COLO829 (cell line): Measurements from ENCODE around the gene UHRF1.
"Not testable (repeated sequence)": the region's sequence is repeated elsewhere in the genome, so short reads cannot be mapped to it uniquely, and the experiment has no call there.

Experiments
- DNase-seq: peaks from one replicate; pipeline ENCODE4 v3.0.0; 2012; ENCODE audit warnings: low spot score

The UHRF1 gene

GRCh38 chr19:4937060-4937459 is 27.8 kb downstream of the UHRF1 start:
- DNase-seq, result no peak

- not testable (repeated sequence) for DNase-seq
Observed at GRCh38 chr19:4938461-4938860, 29.2 kb downstream of the UHRF1 start.

- no peak for DNase-seq
Observed at GRCh38 chr19:4939466-4939865, 30.2 kb downstream of the UHRF1 start.

DNA sequence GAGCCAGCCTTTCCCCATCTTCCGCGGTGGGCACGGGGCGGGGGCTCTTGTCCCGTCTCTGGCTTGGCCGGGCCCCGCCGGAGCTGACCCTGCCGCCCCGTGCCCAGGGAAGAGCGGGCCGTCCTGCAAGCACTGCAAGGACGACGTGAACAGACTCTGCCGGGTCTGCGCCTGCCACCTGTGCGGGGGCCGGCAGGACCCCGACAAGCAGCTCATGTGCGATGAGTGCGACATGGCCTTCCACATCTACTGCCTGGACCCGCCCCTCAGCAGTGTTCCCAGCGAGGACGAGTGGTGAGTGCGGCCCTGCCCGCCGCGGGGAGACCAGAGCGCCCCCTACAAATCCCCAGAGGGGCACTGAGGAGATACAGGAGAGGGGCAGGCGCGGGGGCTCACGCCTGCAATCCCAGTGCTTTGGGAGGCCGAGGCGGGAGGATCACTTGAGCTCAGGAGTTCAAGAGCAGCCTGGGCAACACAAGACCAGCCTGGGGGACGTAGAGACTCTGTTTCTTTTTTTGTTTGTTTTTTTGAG is 32.4 kb downstream of the UHRF1 start:
- not testable (repeated sequence) for DNase-seq

GRCh38 chr19:4950650-4951049 is 41.3 kb downstream of the UHRF1 start:
- not testable (repeated sequence) for DNase-seq

GRCh38 chr19:4951656-4952055 is 42.4 kb downstream of the UHRF1 start:
- no peak for DNase-seq

- no peak for DNase-seq
Observed at GRCh38 chr19:4952945-4953344, 43.6 kb downstream of the UHRF1 start.

DNA sequence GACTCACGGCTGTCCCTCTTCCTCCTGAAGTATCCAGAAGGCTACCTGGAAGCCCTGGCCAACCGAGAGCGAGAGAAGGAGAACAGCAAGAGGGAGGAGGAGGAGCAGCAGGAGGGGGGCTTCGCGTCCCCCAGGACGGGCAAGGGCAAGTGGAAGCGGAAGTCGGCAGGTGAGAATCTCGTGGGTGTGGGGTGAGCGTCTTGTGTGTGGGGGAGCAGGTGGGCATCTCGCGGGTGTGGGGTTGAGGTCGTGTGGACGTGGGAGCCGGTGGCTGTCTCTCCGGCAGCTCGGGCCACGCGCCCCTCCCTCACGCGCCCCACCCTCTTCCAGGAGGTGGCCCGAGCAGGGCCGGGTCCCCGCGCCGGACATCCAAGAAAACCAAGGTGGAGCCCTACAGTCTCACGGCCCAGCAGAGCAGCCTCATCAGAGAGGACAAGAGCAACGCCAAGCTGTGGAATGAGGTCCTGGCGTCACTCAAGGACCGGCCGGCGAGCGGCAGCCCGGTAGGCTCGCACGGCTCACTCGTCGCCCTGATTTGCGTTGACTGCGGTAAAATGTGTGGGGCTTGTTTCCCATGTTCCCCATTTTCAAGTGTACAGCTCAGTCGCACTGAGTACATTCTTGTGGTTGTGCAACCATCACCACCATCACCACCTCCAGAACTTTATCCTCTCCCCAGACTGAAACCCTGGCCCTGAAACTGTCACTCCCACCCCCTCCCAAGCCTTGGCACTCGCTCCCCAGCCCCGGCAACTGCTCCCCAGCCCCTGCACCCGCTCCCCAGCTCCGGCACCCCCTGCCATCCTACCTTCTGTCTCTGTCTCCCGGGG is 45.2 kb downstream of the UHRF1 start:
- DNase-seq, result not testable (repeated sequence)

DNA sequence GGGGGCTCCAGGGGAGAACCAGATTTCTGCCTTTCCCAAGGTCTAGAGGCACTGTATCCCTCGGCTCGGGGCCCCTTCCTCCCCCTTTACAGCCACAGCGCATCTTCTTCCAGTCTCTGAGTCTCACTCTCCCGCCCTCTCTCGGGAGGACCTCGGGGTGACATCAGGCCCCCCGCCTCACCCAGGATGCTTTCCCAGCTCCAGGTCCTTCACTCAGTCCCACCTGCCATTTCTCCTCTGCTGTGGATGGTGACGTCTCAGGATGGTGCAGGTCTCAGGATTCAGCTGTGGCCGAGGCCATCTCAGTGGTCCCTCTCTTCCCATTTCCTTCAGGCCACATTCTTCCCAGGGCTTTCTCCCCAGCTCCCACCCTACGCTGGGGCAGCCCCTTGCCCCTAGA is 46.0 kb downstream of the UHRF1 start:
- no peak for DNase-seq

GRCh38 chr19:4957981-4958380 is 48.7 kb downstream of the UHRF1 start:
- no peak for DNase-seq

DNA sequence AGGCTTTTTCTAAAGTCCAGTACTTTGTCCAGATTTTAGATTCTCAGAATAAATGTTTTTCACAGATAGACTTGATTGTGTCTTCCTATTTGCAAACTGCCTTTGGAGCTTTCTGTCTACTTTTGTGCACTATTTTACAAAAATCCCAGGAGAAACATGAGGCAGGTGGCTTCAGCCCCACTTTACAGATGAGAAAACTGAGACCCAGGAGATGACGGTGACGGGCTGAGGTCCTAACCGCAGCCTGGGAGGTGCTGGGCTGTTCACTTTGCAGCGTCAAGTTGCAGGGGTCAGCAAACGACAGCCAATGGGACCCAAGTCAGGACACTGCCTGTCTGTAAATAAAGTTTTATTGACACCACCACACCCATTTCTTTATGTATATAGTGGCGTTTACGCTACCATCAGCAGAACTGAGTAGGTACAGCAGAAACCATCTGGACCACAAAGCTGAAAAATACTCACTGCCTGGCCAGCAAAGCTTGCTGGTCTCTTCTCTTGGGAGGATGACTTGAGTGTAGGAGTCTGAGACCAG is 52.9 kb downstream of the UHRF1 start:
- DNase-seq, result no peak

- no peak for DNase-seq
Observed at GRCh38 chr19:4965061-4965460, 55.8 kb downstream of the UHRF1 start.

GRCh38 chr19:4966591-4966990 is 57.3 kb downstream of the UHRF1 start:
- DNase-seq, result no peak

- no peak for DNase-seq
Observed at GRCh38 chr19:4967738-4968461, 58.6 kb downstream of the UHRF1 start.

DNA sequence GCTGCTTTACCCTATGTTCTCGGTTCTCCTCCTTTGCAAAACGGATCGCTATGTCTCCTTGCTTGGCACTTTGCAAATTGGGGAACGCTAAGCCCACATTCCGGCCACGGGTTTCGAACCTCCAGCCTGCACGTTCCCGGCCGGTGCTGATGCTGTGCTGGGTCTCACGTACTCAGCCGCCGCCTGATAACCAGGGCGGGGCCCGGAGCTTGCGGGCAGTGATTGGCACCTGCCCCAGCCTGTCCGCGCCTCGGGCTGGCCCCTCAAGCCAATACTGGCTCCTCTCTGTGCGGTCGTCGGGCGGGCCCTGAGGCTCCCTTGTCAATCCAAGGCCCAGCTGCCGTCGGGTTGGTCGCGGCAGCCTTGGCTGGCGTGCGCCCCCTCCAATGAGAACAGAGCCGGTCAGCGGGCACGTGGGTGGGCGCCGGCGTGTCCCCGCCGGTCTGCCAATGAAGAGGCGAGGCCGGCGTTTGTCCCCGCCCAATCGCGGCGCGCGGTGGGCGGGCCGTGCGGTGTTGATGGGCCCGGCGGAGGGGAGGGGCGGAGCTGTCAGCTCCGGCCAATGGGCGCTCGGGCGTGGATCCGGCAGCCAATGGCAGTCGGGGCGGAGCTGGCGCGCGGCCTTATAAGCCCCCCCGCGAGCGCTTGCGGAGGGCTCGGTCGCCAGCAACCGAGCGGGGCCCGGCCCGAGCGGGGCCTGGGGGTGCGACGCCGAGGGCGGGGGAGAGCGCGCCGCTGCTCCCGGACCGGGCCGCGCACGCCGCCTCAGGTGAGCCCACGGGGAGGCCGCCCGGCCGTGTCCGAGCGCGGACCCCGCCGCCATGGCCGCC is 59.4 kb downstream of the UHRF1 start, which contains the start of gene KDM4B:
Gene KDM4B (plus strand): TSS at position 652 of the 830 bp plus-strand sequence. CDS start 63,778 bp downstream, outside the sequence.
- DNase-seq, result peak; percentile 97

DNA sequence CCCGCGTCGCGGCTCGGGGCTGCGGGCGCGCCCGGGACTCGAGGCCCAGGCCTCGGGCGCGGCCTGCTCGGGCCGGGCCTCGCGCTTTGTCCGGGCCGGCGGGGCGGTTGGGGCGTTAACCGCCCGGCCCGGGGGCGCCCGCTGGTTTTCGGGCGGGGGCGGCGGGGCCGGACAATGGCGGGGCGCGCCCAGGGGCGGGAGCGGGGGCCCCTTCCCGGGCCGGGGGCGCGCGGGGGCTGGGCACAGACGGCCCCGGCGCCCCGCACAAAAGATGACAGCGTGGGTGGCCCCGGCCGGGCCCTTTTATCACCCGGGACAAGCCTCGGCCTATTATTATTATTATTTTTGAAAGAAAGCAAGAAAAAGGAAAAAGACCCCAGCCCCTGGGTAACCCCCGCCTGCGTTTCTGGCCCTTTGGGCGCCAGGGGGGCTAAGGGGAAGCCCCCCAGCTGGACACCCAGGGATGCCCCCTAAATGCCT is 60.0 kb downstream of the UHRF1 start:
- DNase-seq, result no peak

- DNase-seq, result no peak
Observed at GRCh38 chr19:4969772-4970531, 60.7 kb downstream of the UHRF1 start.

GRCh38 chr19:4970558-4971423 is 61.5 kb downstream of the UHRF1 start:
- no peak for DNase-seq

DNA sequence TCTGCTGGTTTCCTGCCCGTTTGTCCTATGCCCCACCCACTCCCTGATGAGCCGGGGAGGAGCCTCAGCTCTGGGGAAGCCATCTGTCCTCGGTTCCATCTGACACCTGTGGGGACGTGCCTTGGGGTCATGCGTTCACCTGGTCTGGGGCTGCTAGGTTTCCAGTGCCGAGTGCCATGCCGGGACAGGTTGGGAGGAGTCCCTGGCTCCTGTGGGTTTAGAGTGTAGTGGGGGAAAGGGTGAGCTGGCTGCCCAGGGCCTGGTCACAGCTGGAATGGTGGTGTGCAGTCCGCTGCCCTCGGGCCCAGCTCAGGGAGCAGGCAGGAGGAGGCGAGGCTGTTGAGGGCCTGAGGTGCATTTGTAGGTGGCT is 62.1 kb downstream of the UHRF1 start:
- no peak for DNase-seq
